HL-60 (cell line): Measurements from ENCODE around the gene TUBA1B.

ENCODE experiments used
- DNase-seq, 2 experiments: peaks; one replicate each; pipeline ENCODE4 v3.0.0-alpha.2; 2010 to 2020; ENCODE audit warnings: low read depth in 1 of 2, low spot score in 1 of 2
- H3K27ac ChIP-seq: fragments of 250-450 bp; sonication (Bioruptor Pico); replicated peaks from 2 replicates; pipeline ENCODE4 v1.5.1; 2020; ENCODE audit warnings: mild to moderate bottlenecking, moderate library complexity
- H3K27me3 ChIP-seq: fragments of 250-450 bp; sonication (Bioruptor Pico); 2 replicates; pipeline ENCODE4 v1.5.1; 2021; ENCODE audit warnings: mild to moderate bottlenecking, moderate library complexity; ENCODE audit not compliant: insufficient read depth, poor library complexity, severe bottlenecking
- H3K4me3 ChIP-seq: replicated peaks from 2 replicates; pipeline ENCODE4 v1.5.1; 2011; ENCODE audit warnings: mild to moderate bottlenecking, control low read depth, low read length; ENCODE audit not compliant: insufficient read depth
- GABPA ChIP-seq: IDR thresholded peaks from 2 replicates; pipeline ENCODE4 v1.6.1; 2012; ENCODE audit warnings: low read depth
- POLR2AphosphoS5 ChIP-seq: IDR thresholded peaks from 2 replicates; pipeline ENCODE4 v1.6.1; 2012; ENCODE audit warnings: low read depth
- SPI1 ChIP-seq: IDR thresholded peaks from 2 replicates; pipeline ENCODE4 v1.6.1; 2012; ENCODE audit warnings: low read depth, mild to moderate bottlenecking, borderline replicate concordance
- TF ChIP-seq, protein P1 (sequence below): IDR thresholded peaks from one replicate; pipeline ENCODE4 v1.5.1; 2011; ENCODE audit warnings: low read length, control low read depth, inconsistent platforms; ENCODE audit not compliant: insufficient read depth
- TF ChIP-seq, protein P2 (sequence below): IDR thresholded peaks from 2 replicates; pipeline ENCODE4 v1.6.1; 2012; ENCODE audit warnings: low read depth; ENCODE audit not compliant: insufficient replicate concordance

TUBA1B gene

DNA sequence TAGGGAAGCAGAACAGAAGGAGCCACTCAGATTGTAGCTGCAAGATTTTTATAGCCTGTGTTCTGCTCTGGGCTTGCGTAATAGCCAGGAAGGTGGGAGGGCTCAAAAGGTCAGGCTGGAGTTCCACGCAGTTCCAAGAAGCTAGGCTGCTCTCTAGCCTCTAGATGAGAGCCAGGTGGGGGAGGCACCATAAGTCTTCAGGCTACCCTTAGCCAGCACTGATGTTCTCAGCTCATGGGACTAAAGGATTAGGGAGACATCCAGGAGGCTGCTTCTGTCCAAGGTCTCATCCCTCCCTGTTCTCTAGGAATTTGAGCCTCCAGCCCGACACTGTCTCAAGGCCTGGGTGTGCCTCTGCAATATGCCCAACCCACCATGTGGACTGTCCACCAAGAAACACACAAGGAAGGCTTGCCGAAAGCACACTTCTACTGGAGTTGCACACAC, 22.2 kb downstream of the TUBA1B start:
- DNase-seq, result peak in 1 of 2 experiments; percentile 55
- Histone ChIP-seq H3K27ac (no peak overlapping the region), H3K27me3 (no peaks in the 10 kb centered on the region), H3K4me3 (no peak overlapping the region; the same call in 1 of the 2 replicates)
- TF ChIP-seq SPI1, result no peak
- TF ChIP-seq GABPA, result no peak
- no peak for TF ChIP-seq POLR2AphosphoS5
- TF ChIP-seq, protein P1, sequence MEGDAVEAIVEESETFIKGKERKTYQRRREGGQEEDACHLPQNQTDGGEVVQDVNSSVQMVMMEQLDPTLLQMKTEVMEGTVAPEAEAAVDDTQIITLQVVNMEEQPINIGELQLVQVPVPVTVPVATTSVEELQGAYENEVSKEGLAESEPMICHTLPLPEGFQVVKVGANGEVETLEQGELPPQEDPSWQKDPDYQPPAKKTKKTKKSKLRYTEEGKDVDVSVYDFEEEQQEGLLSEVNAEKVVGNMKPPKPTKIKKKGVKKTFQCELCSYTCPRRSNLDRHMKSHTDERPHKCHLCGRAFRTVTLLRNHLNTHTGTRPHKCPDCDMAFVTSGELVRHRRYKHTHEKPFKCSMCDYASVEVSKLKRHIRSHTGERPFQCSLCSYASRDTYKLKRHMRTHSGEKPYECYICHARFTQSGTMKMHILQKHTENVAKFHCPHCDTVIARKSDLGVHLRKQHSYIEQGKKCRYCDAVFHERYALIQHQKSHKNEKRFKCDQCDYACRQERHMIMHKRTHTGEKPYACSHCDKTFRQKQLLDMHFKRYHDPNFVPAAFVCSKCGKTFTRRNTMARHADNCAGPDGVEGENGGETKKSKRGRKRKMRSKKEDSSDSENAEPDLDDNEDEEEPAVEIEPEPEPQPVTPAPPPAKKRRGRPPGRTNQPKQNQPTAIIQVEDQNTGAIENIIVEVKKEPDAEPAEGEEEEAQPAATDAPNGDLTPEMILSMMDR, result no peak
- TF ChIP-seq, protein P2, sequence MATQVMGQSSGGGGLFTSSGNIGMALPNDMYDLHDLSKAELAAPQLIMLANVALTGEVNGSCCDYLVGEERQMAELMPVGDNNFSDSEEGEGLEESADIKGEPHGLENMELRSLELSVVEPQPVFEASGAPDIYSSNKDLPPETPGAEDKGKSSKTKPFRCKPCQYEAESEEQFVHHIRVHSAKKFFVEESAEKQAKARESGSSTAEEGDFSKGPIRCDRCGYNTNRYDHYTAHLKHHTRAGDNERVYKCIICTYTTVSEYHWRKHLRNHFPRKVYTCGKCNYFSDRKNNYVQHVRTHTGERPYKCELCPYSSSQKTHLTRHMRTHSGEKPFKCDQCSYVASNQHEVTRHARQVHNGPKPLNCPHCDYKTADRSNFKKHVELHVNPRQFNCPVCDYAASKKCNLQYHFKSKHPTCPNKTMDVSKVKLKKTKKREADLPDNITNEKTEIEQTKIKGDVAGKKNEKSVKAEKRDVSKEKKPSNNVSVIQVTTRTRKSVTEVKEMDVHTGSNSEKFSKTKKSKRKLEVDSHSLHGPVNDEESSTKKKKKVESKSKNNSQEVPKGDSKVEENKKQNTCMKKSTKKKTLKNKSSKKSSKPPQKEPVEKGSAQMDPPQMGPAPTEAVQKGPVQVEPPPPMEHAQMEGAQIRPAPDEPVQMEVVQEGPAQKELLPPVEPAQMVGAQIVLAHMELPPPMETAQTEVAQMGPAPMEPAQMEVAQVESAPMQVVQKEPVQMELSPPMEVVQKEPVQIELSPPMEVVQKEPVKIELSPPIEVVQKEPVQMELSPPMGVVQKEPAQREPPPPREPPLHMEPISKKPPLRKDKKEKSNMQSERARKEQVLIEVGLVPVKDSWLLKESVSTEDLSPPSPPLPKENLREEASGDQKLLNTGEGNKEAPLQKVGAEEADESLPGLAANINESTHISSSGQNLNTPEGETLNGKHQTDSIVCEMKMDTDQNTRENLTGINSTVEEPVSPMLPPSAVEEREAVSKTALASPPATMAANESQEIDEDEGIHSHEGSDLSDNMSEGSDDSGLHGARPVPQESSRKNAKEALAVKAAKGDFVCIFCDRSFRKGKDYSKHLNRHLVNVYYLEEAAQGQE, result no peak

DNA sequence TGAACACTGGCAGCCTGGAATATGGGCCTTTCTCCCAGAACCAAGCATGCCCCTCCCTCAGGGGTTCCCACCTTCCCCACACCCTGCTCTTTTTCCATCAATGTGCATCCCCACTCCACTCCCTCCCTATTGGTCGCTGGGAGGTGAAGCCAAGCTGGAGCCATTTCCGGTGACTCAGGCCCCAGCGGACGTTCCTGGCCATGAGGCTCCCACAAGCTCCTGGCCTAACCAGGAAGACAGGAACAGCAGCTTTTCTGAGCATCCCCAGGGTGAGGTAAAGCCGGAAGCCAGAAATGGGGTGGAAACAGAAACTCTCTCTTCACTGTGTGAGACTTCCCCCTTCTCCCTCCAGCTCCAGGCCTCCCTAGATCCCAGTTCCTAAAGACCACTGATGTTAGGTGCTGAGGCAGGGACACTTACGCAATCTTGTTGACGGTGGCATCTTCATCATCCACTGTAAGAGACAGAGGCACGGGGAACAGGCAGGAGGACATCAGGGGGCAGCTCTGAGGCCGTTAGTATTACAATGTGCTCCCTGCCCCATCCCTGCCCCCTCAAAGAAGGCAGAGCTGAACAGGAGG, 25.6 kb downstream of the TUBA1B start:
- TF ChIP-seq POLR2AphosphoS5 (no peak), SPI1 (no peak), GABPA (no peak)
- TF ChIP-seq, protein P1, result no peak
- TF ChIP-seq, protein P2, result no peak
- no peaks in the 10 kb centered on the region for H3K27me3 ChIP-seq
- H3K4me3 ChIP-seq, result no peak overlapping the region
- DNase-seq, result no peak
- no peak overlapping the region for H3K27ac ChIP-seq

DNA sequence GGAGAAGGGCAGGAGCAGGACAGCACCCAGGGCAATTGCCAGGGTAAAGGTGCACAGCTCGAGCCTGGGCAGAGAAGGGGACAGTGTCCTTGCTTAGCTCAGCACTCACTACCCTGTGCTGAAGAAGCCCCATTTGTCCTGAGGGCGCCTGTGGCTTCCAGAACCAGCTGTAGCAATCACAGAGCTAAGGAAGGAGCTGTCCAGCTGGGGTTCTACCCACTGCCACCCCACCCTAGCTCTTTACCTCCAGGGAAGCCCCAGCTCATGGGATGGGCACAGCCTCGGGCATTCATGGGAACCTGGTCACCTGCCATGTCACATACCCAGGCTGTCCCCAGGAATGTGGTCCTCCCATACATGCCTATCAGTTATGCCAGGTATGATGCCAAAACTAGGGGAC, 26.4 kb downstream of the TUBA1B start:
- no peak overlapping the region for H3K4me3 ChIP-seq
- no peak overlapping the region for H3K27ac ChIP-seq
- no peaks in the 10 kb centered on the region for H3K27me3 ChIP-seq
- DNase-seq, result no peak
- no peak for TF ChIP-seq GABPA
- TF ChIP-seq, protein P2, result peak; percentile 51
